ENCODE results near the gene TJP3. TPM values are rescaled to one million over a fixed set of nuclear protein-coding genes. Genes with fewer than 3 reads are reported as not detected.

Gene TJP3
- total and polyA plus RNA-seq, 10 of the 15 experiments (the other 5 are each of a cell fraction or from before 2014, with no cell fraction given), result 0.04 to 1.2 (median 0.29) TPM; not detected in 6

DNA sequence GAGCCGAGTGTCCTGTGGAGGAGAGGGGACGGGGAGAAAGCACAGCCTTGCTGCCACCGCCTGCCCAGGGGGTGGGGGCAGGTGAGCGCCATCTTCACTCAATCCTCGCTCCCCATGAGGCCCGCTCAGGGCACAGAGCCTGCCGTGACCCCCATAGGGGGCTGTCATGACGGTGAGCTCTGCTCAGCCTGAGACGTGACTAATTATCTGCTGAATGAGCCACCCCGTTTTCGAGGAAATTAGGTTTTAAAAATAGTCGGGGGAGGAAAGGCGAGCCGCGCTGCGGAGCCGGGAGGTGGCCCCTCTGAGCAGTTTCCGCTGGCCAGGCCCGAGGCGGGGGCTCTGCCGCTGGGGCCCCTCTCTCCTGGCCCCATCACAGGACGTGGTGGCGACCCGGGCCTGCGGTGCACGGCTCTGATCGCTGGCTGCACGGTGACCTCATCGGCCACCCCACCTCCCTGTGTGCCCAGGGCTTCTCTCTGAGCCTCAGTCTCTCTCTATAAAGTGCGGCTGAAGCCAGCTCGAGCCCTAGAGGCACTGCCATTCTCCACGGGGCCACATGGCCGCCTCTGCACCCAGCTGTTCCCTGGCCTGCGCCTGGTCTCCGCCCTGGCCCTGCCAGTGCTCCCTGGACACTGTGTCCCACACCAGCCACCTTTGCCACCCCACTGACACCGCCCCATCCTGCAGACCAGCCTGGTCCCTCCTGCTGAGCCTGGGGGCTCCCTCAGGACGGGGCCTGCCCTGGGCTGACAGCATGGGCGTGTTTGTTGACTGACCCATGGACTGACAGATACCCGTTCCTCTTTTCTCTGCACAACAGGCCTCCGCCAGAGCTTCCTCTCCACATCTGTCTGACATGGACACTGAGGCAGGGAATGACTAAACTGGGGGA lies 36.3 kb upstream of the TJP3 start:
- FAIRE-seq (no peak), ATAC-seq (peak; percentile 55), DNase-seq (ENCODE audit: low read depth, low spot score) (no peak)
- Histone ChIP-seq H3K27ac (ENCODE audit: control insufficient read depth, insufficient read depth) (no peak overlapping the region; the same call in 1 of the 2 replicates), H3K27me3 (replicated peaks in 1 of 2; ENCODE audit: control insufficient read depth in 2 of 2, insufficient read depth in 2 of 2, low read length in 1 of 2) (no peaks in the 10 kb centered on the region), H4K20me1 (ENCODE audit: control insufficient read depth, insufficient read depth) (no peaks in the 10 kb centered on the region; the same call in none of the 2 replicates), H3K4me2 (ENCODE audit: control insufficient read depth, insufficient read depth) (peak overlapping the region; percentile 66), H3K9ac (ENCODE audit: control insufficient read depth, insufficient read depth, low read length) (0 out of 2 replicates have a peak overlapping the region, but pooled peaks have one; percentile 22), H2AFZ (ENCODE audit: control insufficient read depth, low read depth, low read length) (no peak overlapping the region; the same call in 1 of the 2 replicates), H3K36me3 (ENCODE audit: control insufficient read depth in 2 of 2, insufficient read depth in 2 of 2, low read length in 1 of 2) (no peaks in the 10 kb centered on the region; a peak in 1 of 4 replicates), H3K9me3 (replicated peaks; ENCODE audit: control insufficient read depth, insufficient read depth, low read length) (no peaks in the 10 kb centered on the region), H3K4me1 (ENCODE audit: control insufficient read depth, insufficient read depth, low read length) (peaks cover 15% of the 10 kb centered on the region), H3K4me3 (no peak overlapping the region; the same call in 1 of the 2 replicates), H3K79me2 (ENCODE audit: control insufficient read depth, insufficient read depth, low read length) (no peaks in the 10 kb centered on the region)
- TF ChIP-seq, protein P1, sequence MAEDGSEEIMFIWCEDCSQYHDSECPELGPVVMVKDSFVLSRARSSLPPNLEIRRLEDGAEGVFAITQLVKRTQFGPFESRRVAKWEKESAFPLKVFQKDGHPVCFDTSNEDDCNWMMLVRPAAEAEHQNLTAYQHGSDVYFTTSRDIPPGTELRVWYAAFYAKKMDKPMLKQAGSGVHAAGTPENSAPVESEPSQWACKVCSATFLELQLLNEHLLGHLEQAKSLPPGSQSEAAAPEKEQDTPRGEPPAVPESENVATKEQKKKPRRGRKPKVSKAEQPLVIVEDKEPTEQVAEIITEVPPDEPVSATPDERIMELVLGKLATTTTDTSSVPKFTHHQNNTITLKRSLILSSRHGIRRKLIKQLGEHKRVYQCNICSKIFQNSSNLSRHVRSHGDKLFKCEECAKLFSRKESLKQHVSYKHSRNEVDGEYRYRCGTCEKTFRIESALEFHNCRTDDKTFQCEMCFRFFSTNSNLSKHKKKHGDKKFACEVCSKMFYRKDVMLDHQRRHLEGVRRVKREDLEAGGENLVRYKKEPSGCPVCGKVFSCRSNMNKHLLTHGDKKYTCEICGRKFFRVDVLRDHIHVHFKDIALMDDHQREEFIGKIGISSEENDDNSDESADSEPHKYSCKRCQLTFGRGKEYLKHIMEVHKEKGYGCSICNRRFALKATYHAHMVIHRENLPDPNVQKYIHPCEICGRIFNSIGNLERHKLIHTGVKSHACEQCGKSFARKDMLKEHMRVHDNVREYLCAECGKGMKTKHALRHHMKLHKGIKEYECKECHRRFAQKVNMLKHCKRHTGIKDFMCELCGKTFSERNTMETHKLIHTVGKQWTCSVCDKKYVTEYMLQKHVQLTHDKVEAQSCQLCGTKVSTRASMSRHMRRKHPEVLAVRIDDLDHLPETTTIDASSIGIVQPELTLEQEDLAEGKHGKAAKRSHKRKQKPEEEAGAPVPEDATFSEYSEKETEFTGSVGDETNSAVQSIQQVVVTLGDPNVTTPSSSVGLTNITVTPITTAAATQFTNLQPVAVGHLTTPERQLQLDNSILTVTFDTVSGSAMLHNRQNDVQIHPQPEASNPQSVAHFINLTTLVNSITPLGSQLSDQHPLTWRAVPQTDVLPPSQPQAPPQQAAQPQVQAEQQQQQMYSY (CRISPR knock-in tag; IDR thresholded peaks at IDR 0.05), result no peak
- no peak for TF ChIP-seq FOS (IDR thresholded peaks at IDR 0.05; ENCODE audit: borderline replicate concordance, extremely low read depth, insufficient read length)
- TF ChIP-seq POLR2A (IDR thresholded peaks at IDR 0.05; ENCODE audit: low read depth, low read length), result 0 out of 2 replicates have a peak, but pooled peaks have one; percentile 3
- TF ChIP-seq, protein P2, sequence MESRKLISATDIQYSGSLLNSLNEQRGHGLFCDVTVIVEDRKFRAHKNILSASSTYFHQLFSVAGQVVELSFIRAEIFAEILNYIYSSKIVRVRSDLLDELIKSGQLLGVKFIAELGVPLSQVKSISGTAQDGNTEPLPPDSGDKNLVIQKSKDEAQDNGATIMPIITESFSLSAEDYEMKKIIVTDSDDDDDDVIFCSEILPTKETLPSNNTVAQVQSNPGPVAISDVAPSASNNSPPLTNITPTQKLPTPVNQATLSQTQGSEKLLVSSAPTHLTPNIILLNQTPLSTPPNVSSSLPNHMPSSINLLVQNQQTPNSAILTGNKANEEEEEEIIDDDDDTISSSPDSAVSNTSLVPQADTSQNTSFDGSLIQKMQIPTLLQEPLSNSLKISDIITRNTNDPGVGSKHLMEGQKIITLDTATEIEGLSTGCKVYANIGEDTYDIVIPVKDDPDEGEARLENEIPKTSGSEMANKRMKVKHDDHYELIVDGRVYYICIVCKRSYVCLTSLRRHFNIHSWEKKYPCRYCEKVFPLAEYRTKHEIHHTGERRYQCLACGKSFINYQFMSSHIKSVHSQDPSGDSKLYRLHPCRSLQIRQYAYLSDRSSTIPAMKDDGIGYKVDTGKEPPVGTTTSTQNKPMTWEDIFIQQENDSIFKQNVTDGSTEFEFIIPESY (IDR thresholded peaks at IDR 0.05), result no peak
- peak; percentile 10; the same call in 1 of the 2 replicates for TF ChIP-seq YY1 (IDR thresholded peaks at IDR 0.05; ENCODE audit: low read depth, low read length)
- TF ChIP-seq BHLHE40 (IDR thresholded peaks at IDR 0.05; ENCODE audit: borderline replicate concordance in 1 of 2, low read depth in 2 of 2, low read length in 1 of 2), result no peak
- no peak for TF ChIP-seq CREM (IDR thresholded peaks at IDR 0.05; ENCODE audit: low read depth)
- TF ChIP-seq, protein P3, sequence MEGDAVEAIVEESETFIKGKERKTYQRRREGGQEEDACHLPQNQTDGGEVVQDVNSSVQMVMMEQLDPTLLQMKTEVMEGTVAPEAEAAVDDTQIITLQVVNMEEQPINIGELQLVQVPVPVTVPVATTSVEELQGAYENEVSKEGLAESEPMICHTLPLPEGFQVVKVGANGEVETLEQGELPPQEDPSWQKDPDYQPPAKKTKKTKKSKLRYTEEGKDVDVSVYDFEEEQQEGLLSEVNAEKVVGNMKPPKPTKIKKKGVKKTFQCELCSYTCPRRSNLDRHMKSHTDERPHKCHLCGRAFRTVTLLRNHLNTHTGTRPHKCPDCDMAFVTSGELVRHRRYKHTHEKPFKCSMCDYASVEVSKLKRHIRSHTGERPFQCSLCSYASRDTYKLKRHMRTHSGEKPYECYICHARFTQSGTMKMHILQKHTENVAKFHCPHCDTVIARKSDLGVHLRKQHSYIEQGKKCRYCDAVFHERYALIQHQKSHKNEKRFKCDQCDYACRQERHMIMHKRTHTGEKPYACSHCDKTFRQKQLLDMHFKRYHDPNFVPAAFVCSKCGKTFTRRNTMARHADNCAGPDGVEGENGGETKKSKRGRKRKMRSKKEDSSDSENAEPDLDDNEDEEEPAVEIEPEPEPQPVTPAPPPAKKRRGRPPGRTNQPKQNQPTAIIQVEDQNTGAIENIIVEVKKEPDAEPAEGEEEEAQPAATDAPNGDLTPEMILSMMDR (IDR thresholded peaks at IDR 0.05 in 2 of 3, conservative IDR thresholded peaks at IDR 0.05 in 1 of 3; ENCODE audit: control insufficient read depth in 2 of 3, extremely low read depth in 1 of 3, insufficient read depth in 1 of 3, low read depth in 3 of 3, low read length in 3 of 3), result 0 out of 6 replicates have a peak, but pooled peaks of 1 of the 3 experiments have one; percentile 4
- ChIA-PET SMC1A (ENCODE audit: uncharacterized antibody, unreplicated experiment) (no interaction called here), RAD21 (ENCODE audit: unreplicated experiment) (no interaction called here), POLR2A (interaction anchor here (1.0 kb wide), 1 partner anchor 17 kb away, joined by 3 read pairs; no protein-coding TSS in a partner anchor), CTCF (interaction anchor here (0.6 to 1.7 kb wide), 3 partner anchors 16 to 890 kb away, joined by 3 to 8 read pairs (median 4); no protein-coding TSS in a partner anchor)
- intact Hi-C loops (cut with micrococcal nuclease; ENCODE audit: unreplicated experiment), result no loop called here
- no TSS peak for BruUV-seq (replicated peaks)
- in situ Hi-C loops (cut with MboI), result no loop called here
- WGBS (ENCODE audit: insufficient coverage, insufficient replicate concordance, low lambda C conversion rate, missing lambda C conversion rate), result 14% methylated on average over 38 of the region's 40 CpGs

Measured in GM12878 (cell line).